Naive B cell (primary cell): Measurements from ENCODE around the gene HIGD1C. TPM values are rescaled to one million over a fixed set of nuclear protein-coding genes. Genes with fewer than 3 reads are reported as not detected.

Experiments used
- ATAC-seq, 2 donors: fragments of 150-1000 bp; cut with Tn5 transposase; 2 replicates each; pipeline ENCODE4 v1.10.0; 2021; ENCODE audit warnings: low read depth in 2 of 2, mild to moderate bottlenecking in 2 of 2, moderate library complexity in 2 of 2
- DNase-seq: peaks from one replicate; pipeline ENCODE4 v3.0.0; 2022
- H3K27ac Mint-ChIP-seq, 6 donors: one replicate each; pipeline ENCODE4 v1.8.0; 2020 to 2022; ENCODE audit warnings: mild to moderate bottlenecking in 6 of 6, mixed read lengths in 6 of 6, moderate library complexity in 5 of 6, inconsistent platforms in 2 of 6
- H3K27me3 Mint-ChIP-seq, 3 donors: one replicate each; pipeline ENCODE4 v1.8.0; 2021 to 2022; ENCODE audit warnings: mixed read lengths in 3 of 3, mild to moderate bottlenecking in 1 of 3
- H3K36me3 Mint-ChIP-seq, 2 donors: one replicate each; pipeline ENCODE4 v1.8.0; 2020 to 2022; ENCODE audit warnings: mixed read lengths in 2 of 2, inconsistent platforms in 1 of 2, mild to moderate bottlenecking in 1 of 2
- H3K4me1 Mint-ChIP-seq, 3 donors: one replicate each; pipeline ENCODE4 v1.8.0; 2020 to 2022; ENCODE audit warnings: mixed read lengths in 3 of 3, inconsistent platforms in 1 of 3, mild to moderate bottlenecking in 1 of 3, moderate library complexity in 1 of 3
- H3K4me3 Mint-ChIP-seq, 8 donors: one replicate each; pipeline ENCODE4 v1.8.0; 2020 to 2022; ENCODE audit warnings: mild to moderate bottlenecking in 8 of 8, mixed read lengths in 8 of 8, moderate library complexity in 8 of 8, inconsistent platforms in 2 of 8
- H3K9me3 Mint-ChIP-seq, 7 donors: one replicate each; pipeline ENCODE4 v1.8.0; 2020 to 2022; ENCODE audit warnings: mixed read lengths in 7 of 7, mild to moderate bottlenecking in 5 of 7, inconsistent platforms in 2 of 7, moderate library complexity in 1 of 7
- polyA plus RNA-seq, 6 donors: library from polyadenylated mRNA; unstranded; fragments of 300-500 nt; fragmentation: Illumina TruSeq; gene quantifications; one replicate each; pipeline ENCODE4 v1.2.3, GENCODE V29; 2021; ENCODE audit warnings: low read depth in 6 of 6

HIGD1C gene
- polyA plus RNA-seq, 6 donors from 2014 or later = not detected

- no peak overlapping the region for H3K4me3 Mint-ChIP-seq
- no peak for ATAC-seq
Observed at GRCh38 chr12:50979369-50980052, 27.2 kb downstream of the HIGD1C start.

DNA sequence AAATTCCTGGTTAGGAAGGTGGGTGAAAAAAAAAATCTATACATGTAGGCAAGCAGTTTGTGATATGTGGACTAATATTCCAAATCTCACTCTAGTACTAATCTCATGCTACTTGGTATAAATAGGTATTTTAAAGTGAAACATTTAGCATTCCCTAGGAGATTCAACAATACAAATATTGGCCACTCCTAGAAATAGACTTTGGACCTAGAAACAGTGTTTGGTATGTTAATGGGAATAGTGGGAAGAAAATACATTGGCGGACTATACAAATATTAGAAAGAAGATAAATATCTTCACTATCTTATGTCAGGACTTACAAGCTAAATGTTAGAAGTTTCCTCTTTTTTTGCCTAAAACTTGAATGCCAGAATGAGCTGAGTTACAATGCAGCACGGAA, 28.2 kb downstream of the HIGD1C start:
- DNase-seq (no peak), ATAC-seq (no peak)
- Mint-ChIP-seq H3K27me3 (no peaks in the 10 kb centered on the region), H3K4me3 (no peak overlapping the region), H3K27ac (peak overlapping the region in 2 of 6 donors; percentile 35 to 76), H3K36me3 (peaks cover 0 to 7% of the 10 kb centered on the region in 2 donors), H3K4me1 (no peaks in the 10 kb centered on the region), H3K9me3 (no peaks in the 10 kb centered on the region)

More at GRCh38 chr12:50979369-50980052, 27.2 kb downstream of the HIGD1C start:
- DNase-seq = no peak
- Mint-ChIP-seq H3K9me3 (no peaks in the 10 kb centered on the region), H3K36me3 (peaks cover 0 to 7% of the 10 kb centered on the region in 2 donors), H3K27ac (no peak overlapping the region), H3K4me1 (no peaks in the 10 kb centered on the region), H3K27me3 (no peaks in the 10 kb centered on the region)

- no peak overlapping the region for H3K4me3 Mint-ChIP-seq
- H3K36me3 Mint-ChIP-seq = peaks cover 0 to 7% of the 10 kb centered on the region in 2 donors
- H3K27ac Mint-ChIP-seq = peak overlapping the region in 1 of 6 donors; percentile 54
- no peaks in the 10 kb centered on the region for H3K4me1 Mint-ChIP-seq
- no peak for DNase-seq
- no peak for ATAC-seq
- H3K27me3 Mint-ChIP-seq = no peaks in the 10 kb centered on the region
- no peaks in the 10 kb centered on the region for H3K9me3 Mint-ChIP-seq
Observed at GRCh38 chr12:50981319-50982239, 29.2 kb downstream of the HIGD1C start.

- Mint-ChIP-seq H3K36me3 (peaks cover 7 to 12% of the 10 kb centered on the region in 2 donors), H3K4me1 (peaks cover 0 to 3% (median 0%) of the 10 kb centered on the region in 3 donors), H3K4me3 (no peak overlapping the region), H3K27me3 (no peaks in the 10 kb centered on the region), H3K9me3 (no peaks in the 10 kb centered on the region), H3K27ac (peak overlapping the region in 3 of 6 donors; percentile 22 to 77 (median 24))
- DNase-seq (no peak), ATAC-seq (no peak)
Observed at GRCh38 chr12:50984586-50985298, 32.4 kb downstream of the HIGD1C start.

DNA sequence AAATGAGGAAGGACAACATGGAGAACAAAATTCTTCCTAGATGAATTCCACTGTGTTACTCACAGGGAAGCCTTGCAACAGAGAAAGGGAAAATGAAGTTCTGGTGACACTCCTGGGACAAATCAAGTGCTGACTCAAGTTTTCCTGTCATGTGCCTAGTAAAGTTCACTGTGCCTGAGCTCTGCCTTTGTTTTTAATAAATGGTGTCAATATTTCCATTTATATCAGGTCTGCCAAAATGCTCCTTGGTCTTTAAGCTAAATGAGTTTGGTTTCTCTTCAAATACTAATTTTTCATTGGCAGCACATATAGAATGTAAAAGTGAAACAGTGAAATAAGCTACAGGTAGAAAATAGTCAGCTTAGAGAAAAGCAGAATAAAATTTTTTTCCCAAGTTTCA, 33.0 kb downstream of the HIGD1C start:
- DNase-seq (no peak), ATAC-seq (no peak)
- no peaks in the 10 kb centered on the region for H3K27me3 Mint-ChIP-seq
- no peaks in the 10 kb centered on the region for H3K9me3 Mint-ChIP-seq
- peak overlapping the region in 2 of 6 donors; percentile 22 to 77 for H3K27ac Mint-ChIP-seq
- H3K36me3 Mint-ChIP-seq = peaks cover 6 to 14% of the 10 kb centered on the region in 2 donors
- H3K4me3 Mint-ChIP-seq = no peak overlapping the region
- H3K4me1 Mint-ChIP-seq = peaks cover 0 to 3% (median 0%) of the 10 kb centered on the region in 3 donors

DNA sequence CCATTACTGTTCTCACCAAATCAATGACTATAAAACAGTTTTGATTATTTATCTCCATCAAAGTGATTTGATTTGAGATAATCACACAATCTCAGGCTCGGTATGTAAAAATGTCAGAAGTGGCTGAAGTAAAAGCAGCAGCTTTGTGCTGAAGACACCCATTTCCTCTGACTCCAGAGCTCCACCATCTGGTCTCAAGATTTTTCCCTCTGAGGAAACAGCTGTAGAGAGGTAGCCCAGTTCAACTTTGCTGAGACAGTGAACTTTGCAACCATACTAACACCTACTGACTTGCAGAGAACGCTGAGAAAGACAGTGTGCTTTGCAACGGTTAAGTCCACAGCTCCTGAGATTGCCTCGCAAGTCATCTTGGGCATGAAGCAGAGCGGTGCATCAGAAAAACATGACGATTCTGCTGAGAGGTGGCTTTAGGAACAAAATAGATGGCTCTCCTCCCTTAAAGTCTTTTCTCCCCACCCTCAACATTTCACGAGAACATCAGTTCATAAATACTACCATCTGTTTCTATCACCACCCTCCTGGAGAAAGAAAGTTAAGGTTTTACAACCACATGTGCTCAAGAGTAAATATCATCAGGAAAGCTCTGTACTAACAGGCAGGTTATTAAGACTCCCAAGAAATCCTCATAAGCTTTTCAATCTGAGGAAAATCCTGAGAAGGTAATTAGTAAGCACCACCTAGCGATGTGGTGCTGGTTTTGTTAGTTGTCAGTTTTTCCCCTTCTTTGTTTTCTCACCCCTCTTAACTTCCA, 34.8 kb downstream of the HIGD1C start:
- H3K4me1 Mint-ChIP-seq = peaks cover 0 to 3% (median 0%) of the 10 kb centered on the region in 3 donors
- DNase-seq (peak; percentile 35), ATAC-seq (peak; percentile 68 to 83)
- no peak overlapping the region for H3K4me3 Mint-ChIP-seq
- no peaks in the 10 kb centered on the region for H3K9me3 Mint-ChIP-seq
- no peaks in the 10 kb centered on the region for H3K27me3 Mint-ChIP-seq
- H3K36me3 Mint-ChIP-seq = peaks cover 4 to 33% of the 10 kb centered on the region in 2 donors
- H3K27ac Mint-ChIP-seq = no peak overlapping the region

GRCh38 chr12:50988051-50988450, 35.7 kb downstream of the HIGD1C start:
- Mint-ChIP-seq H3K9me3 (no peaks in the 10 kb centered on the region), H3K4me3 (no peak overlapping the region), H3K4me1 (peaks cover 0 to 3% (median 0%) of the 10 kb centered on the region in 3 donors), H3K36me3 (peaks cover 4 to 37% of the 10 kb centered on the region in 2 donors), H3K27me3 (no peaks in the 10 kb centered on the region), H3K27ac (peak overlapping the region in 1 of 6 donors; percentile 60)
- ATAC-seq (no peak), DNase-seq (no peak)

- H3K27me3 Mint-ChIP-seq = no peaks in the 10 kb centered on the region
- H3K4me1 Mint-ChIP-seq = peaks cover 0 to 3% (median 0%) of the 10 kb centered on the region in 3 donors
- H3K9me3 Mint-ChIP-seq = no peaks in the 10 kb centered on the region
- DNase-seq (no peak), ATAC-seq (no peak)
- H3K27ac Mint-ChIP-seq = peak overlapping the region in 1 of 6 donors; percentile 1
- no peak overlapping the region for H3K4me3 Mint-ChIP-seq
- peaks cover 4 to 37% of the 10 kb centered on the region in 2 donors for H3K36me3 Mint-ChIP-seq
Observed at GRCh38 chr12:50988871-50989270, 36.5 kb downstream of the HIGD1C start.

GRCh38 chr12:50990147-50990727, 37.9 kb downstream of the HIGD1C start:
- Mint-ChIP-seq H3K4me3 (peak overlapping the region in 1 of 8 donors; percentile 68), H3K27me3 (no peaks in the 10 kb centered on the region), H3K4me1 (peaks cover 0 to 3% (median 0%) of the 10 kb centered on the region in 3 donors), H3K27ac (no peak overlapping the region), H3K36me3 (peaks cover 8 to 45% of the 10 kb centered on the region in 2 donors), H3K9me3 (no peaks in the 10 kb centered on the region)
- DNase-seq (no peak), ATAC-seq (no peak)

DNA sequence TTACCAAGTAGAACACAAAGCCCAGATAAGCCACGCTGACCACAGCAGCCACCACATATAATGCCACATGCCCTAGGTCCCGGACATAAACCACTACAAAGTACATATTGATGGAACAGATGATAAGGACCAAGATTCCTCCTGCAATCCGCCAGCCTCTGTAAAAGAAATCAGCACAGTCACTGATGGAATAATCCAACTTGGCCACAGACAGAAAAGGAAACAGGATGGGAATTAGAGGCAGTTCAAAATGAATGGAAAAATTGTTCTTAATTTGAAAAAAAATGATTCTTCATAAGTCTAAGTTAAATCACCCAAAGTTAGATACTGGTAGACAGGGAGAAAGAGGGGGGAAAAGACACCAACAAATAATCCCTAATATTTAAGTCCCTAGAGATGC, 38.4 kb downstream of the HIGD1C start:
- H3K4me1 Mint-ChIP-seq = peaks cover 0 to 3% (median 0%) of the 10 kb centered on the region in 3 donors
- no peaks in the 10 kb centered on the region for H3K9me3 Mint-ChIP-seq
- DNase-seq (no peak), ATAC-seq (no peak)
- peaks cover 13 to 45% of the 10 kb centered on the region in 2 donors for H3K36me3 Mint-ChIP-seq
- no peak overlapping the region for H3K27ac Mint-ChIP-seq
- no peaks in the 10 kb centered on the region for H3K27me3 Mint-ChIP-seq
- peak overlapping the region in 1 of 8 donors; percentile 68 for H3K4me3 Mint-ChIP-seq

- no peak for DNase-seq
- Mint-ChIP-seq H3K4me1 (peaks cover 0 to 3% (median 0%) of the 10 kb centered on the region in 3 donors), H3K4me3 (no peak overlapping the region), H3K9me3 (no peaks in the 10 kb centered on the region), H3K36me3 (peaks cover 17 to 45% of the 10 kb centered on the region in 2 donors), H3K27ac (no peak overlapping the region), H3K27me3 (no peaks in the 10 kb centered on the region)
- ATAC-seq = no peak
Observed at GRCh38 chr12:50991291-50991690, 38.9 kb downstream of the HIGD1C start.

DNA sequence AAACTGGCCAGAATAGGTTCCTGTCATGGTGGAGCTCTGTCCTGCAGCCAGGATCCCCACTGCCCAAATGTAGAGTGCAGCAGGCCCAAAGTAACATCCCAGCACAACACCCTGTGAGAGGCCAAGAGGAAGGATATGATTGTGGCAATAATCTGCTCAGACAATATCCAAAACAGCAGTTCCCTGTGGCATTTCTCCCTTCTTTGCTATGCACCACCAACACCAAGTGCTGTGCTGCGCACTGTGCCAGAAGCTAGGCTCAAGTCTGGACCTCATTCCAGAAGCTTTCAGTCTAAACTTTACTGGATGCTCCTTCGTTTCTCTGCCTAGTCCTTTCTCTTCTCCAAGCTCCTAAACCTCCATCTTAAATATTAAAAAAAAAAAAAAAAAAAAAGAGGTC, 40.5 kb downstream of the HIGD1C start:
- H3K36me3 Mint-ChIP-seq = peaks cover 21 to 45% of the 10 kb centered on the region in 2 donors
- H3K27ac Mint-ChIP-seq = no peak overlapping the region
- no peak overlapping the region for H3K4me3 Mint-ChIP-seq
- H3K4me1 Mint-ChIP-seq = no peaks in the 10 kb centered on the region
- ATAC-seq = no peak
- DNase-seq = no peak
- H3K9me3 Mint-ChIP-seq = no peaks in the 10 kb centered on the region
- H3K27me3 Mint-ChIP-seq = no peaks in the 10 kb centered on the region
